K562 (cell line): ENCODE data around the gene RXRB. TPM values are rescaled to one million over a fixed set of nuclear protein-coding genes. Genes with fewer than 3 reads are reported as not detected.

Experiments used
- ATAC-seq: fragments of 200-7000 bp; cut with Tn5 transposase; 3 replicates; pipeline ENCODE4 v1.9.1; 2020; ENCODE audit warnings: moderate library complexity
- BruUV-seq: library from RNA; stranded (reverse); fragments of 400-500 nt; replicated peaks from 2 replicates; lab custom pipeline; 2021; lab: Mats Ljungman, UMichigan
- CTCF ChIA-PET: fragments of 300-600 bp; formaldehyde crosslinking; extraction: SDS; loops from one replicate; lab custom pipeline; 2021; ENCODE audit warnings: low intra/inter-chr PET ratio; lab: Yijun Ruan, JAX
- POLR2A ChIA-PET: fragments of 300-600, 350-650 bp; sonication (Branson Sonifier 250); formaldehyde crosslinking; extraction: SDS; loops from one replicate; lab custom pipeline; 2021; ENCODE audit warnings: antibody characterized with exemption, inconsistent platforms; lab: Yijun Ruan, JAX
- DNase-seq, 4 experiments: peaks; one replicate each; pipeline versions ENCODE4 v3.0.0 to v3.0.0-alpha.2; 2011 to 2018; ENCODE audit warnings: low spot score in 3 of 4, mixed read lengths in 3 of 4; ENCODE audit errors: extremely low read depth in 1 of 4
- FAIRE-seq: peaks from 2 replicates; lab custom pipeline; 2011; peaks lifted over from hg19 to GRCh38; lab: Jason Lieb, UNC
- H2AFZ ChIP-seq: 2 replicates; pipeline ENCODE4 v1.6.0; 2011; ENCODE audit warnings: low read depth, low read length, control low read depth, inconsistent platforms
- H3K27ac ChIP-seq: fragments of 200-600 bp; 3 replicates; pipeline ENCODE4 v1.8.0; 2011; ENCODE audit warnings: low read depth, mild to moderate bottlenecking, control low read depth, inconsistent platforms, low read length, moderate library complexity, mixed read lengths; ENCODE audit errors: extremely low read depth
- H3K27me3 ChIP-seq, 2 experiments: fragments of 300-600 bp in 1 of 2; 2 replicates in 1 of 2; 3 replicates in 1 of 2; pipeline versions ENCODE4 v1.6.0 to v1.8.0; 2011; ENCODE audit warnings: inconsistent platforms in 2 of 2, low read length in 2 of 2, mild to moderate bottlenecking in 1 of 2, mixed read lengths in 1 of 2, moderate library complexity in 1 of 2; ENCODE audit not compliant: control insufficient read depth in 2 of 2, insufficient read depth in 2 of 2
- H3K36me3 ChIP-seq: fragments of 300-600 bp; 3 replicates; pipeline ENCODE4 v1.8.0; 2011; ENCODE audit warnings: mild to moderate bottlenecking, low read length, inconsistent platforms; ENCODE audit not compliant: control insufficient read depth, insufficient read depth
- H3K4me1 ChIP-seq, 2 experiments: fragments of 200-600 bp in 1 of 2; replicated peaks in 1 of 2; 2 replicates in 1 of 2; 3 replicates in 1 of 2; pipeline versions ENCODE4 v1.5.1 to v1.8.0; 2011; ENCODE audit warnings: inconsistent platforms in 2 of 2, low read length in 2 of 2, mild to moderate bottlenecking in 1 of 2, mixed read lengths in 1 of 2, moderate library complexity in 1 of 2; ENCODE audit not compliant: control insufficient read depth in 2 of 2, insufficient read depth in 2 of 2
- H3K4me2 ChIP-seq: 2 replicates; pipeline ENCODE4 v1.6.1; 2011; ENCODE audit warnings: low read length, control low read depth, inconsistent platforms, mixed read lengths; ENCODE audit not compliant: insufficient read depth
- H3K4me3 ChIP-seq: fragments of 200-600 bp; sonication (generic), shearing (Covaris generic); 2 replicates; pipeline ENCODE4 v1.5.1; 2016; ENCODE audit warnings: control low read depth, inconsistent platforms
- H3K79me2 ChIP-seq: fragments of 200-600 bp; 3 replicates; pipeline ENCODE4 v1.8.0; 2011; ENCODE audit warnings: low read length, inconsistent platforms; ENCODE audit not compliant: control insufficient read depth, insufficient read depth
- H3K9ac ChIP-seq, 2 experiments: 2 replicates each; pipeline versions ENCODE4 v1.6.0 to v1.6.1; 2011; ENCODE audit warnings: low read depth in 2 of 2, low read length in 2 of 2, control low read depth in 1 of 2, inconsistent platforms in 1 of 2, mild to moderate bottlenecking in 1 of 2, mixed read lengths in 1 of 2; ENCODE audit not compliant: insufficient read depth in 1 of 2
- H3K9me1 ChIP-seq: one replicate; pipeline ENCODE4 v1.6.0; 2011; ENCODE audit warnings: inconsistent platforms, mild to moderate bottlenecking, low read length, moderate library complexity; ENCODE audit not compliant: control insufficient read depth, insufficient read depth
- H3K9me3 ChIP-seq: replicated peaks from 2 replicates; pipeline ENCODE4 v1.5.1; 2011; ENCODE audit warnings: low read depth, low read length, inconsistent platforms; ENCODE audit not compliant: control insufficient read depth, insufficient read depth
- H4K20me1 ChIP-seq: replicated peaks from 2 replicates; pipeline ENCODE4 v1.6.1; 2011; ENCODE audit warnings: low read length, inconsistent platforms, mixed read lengths; ENCODE audit not compliant: control insufficient read depth, insufficient read depth
- CLOCK ChIP-seq: fragments of 250-450 bp; sonication (Bioruptor Pico); IDR thresholded peaks from 2 replicates; pipeline ENCODE4 v1.4.0; 2020; ENCODE audit warnings: mild to moderate bottlenecking, moderate library complexity, borderline replicate concordance
- DMBX1 ChIP-seq: fragments of 250-450 bp; sonication (Bioruptor Pico); IDR thresholded peaks from 2 replicates; pipeline ENCODE4 v1.8.0; 2022; ENCODE audit warnings: inconsistent platforms, mild to moderate bottlenecking, moderate library complexity, borderline replicate concordance
- MED1 ChIP-seq: sonication (generic); formaldehyde crosslinking; IDR thresholded peaks from 2 replicates; pipeline ENCODE4 v1.8.1; 2023; ENCODE audit warnings: missing genetic modification reagents, borderline replicate concordance
- MEF2D ChIP-seq: conservative IDR thresholded peaks from 2 replicates; pipeline ENCODE4 v1.6.1; 2016; ENCODE audit warnings: low read depth, missing genetic modification characterization, missing compliant biosample characterization
- SMC3 ChIP-seq: conservative IDR thresholded peaks from 2 replicates; pipeline ENCODE4 v1.6.1; 2011; ENCODE audit warnings: low read depth, low read length, improper control_type of control experiment; ENCODE audit not compliant: insufficient read depth
- TCFL5 ChIP-seq: fragments of 250-450 bp; sonication (Bioruptor Pico); conservative IDR thresholded peaks from 2 replicates; pipeline ENCODE4 v1.6.1; 2021; ENCODE audit warnings: mild to moderate bottlenecking, moderate library complexity, matching md5 sums
- ZBTB2 ChIP-seq: fragments of 450-650 bp; IDR thresholded peaks from 2 replicates; pipeline ENCODE4 v1.6.1; 2016; ENCODE audit warnings: antibody characterized with exemption
- WGBS: fragments of 100-300 bp; shearing (Covaris generic); methylation state at CpG from one replicate; pipeline ENCODE4 v1.1.6; 2016; ENCODE audit warnings: low coverage, mixed read lengths; ENCODE audit not compliant: insufficient coverage; ENCODE audit errors: missing lambda C conversion rate; 5-methylcytosine and 5-hydroxymethylcytosine counted together
- in situ Hi-C: fragments of 300-500 bp; cut with MboI; formaldehyde crosslinking; loops from 4 replicates; pipeline ENCODE4 v1.15.0; 2018; ENCODE audit warnings: inconsistent platforms, mixed read lengths
- intact Hi-C: fragments of 100-400 bp; cut with micrococcal nuclease; formaldehyde crosslinking; loops from 2 replicates; pipeline ENCODE4 v1.14.2; 2022
- polyA plus RNA-seq, 8 experiments: library from polyadenylated mRNA; depleted of rRNA in 4 of 8; stranded (reverse) in 5 of 8; unstranded in 3 of 8; fragments of >200 nt; fragmentation: Nextera tagmentation in 2 of 8; fragmentation: Illumina TruSeq in 1 of 8; extraction: Ambion mirVana in 2 of 8; extraction: Trizol in 1 of 8; gene quantifications; 2 replicates each; pipeline versions ENCODE4 v1.2.1 to v1.2.3, GENCODE V29; 2011 to 2014; ENCODE audit warnings: inconsistent platforms in 1 of 8, missing spikeins in 1 of 8
- total RNA-seq, 7 experiments: library from RNA; depleted of rRNA in 6 of 7; stranded (reverse); fragments of >200 nt in 6 of 7; fragmentation: Illumina TruSeq in 2 of 7; extraction: Trizol in 2 of 7; gene quantifications; 2 replicates each; pipeline versions ENCODE4 v1.2.1 to v1.2.3, GENCODE V29; 2011 to 2021; ENCODE audit warnings: low replicate concordance in 1 of 7

The RXRB gene
- total and polyA plus RNA-seq, 9 of the 15 experiments (the other 6 are each of a cell fraction or from before 2014, with no cell fraction given) = 0.76 to 35.5 (median 18.4) TPM

GRCh38 chr6:33194431-33194979 lies 6.0 kb downstream of the RXRB start:
- 79% methylated on average over 8 of the region's 8 CpGs for WGBS
- Histone ChIP-seq H3K9me1 (peaks cover 7% of the 10 kb centered on the region), H3K9ac (peak overlapping the region in 1 of 2 experiments; percentile 15; a peak in 1 of 4 replicates), H2AFZ (no peak overlapping the region), H4K20me1 (peaks cover 6% of the 10 kb centered on the region; the same call in 1 of the 2 replicates), H3K36me3 (peaks cover 35% of the 10 kb centered on the region; the same call in 2 of the 3 replicates), H3K27me3 (peaks cover 11 to 14% of the 10 kb centered on the region in 2 experiments; a peak in 4 of 5 replicates), H3K4me2 (no peak overlapping the region), H3K4me1 (peaks cover 16 to 30% of the 10 kb centered on the region in 2 experiments; a peak in 4 of 5 replicates), H3K4me3 (no peak overlapping the region), H3K27ac (no peak overlapping the region), H3K79me2 (peaks cover 16% of the 10 kb centered on the region), H3K9me3 (no peaks in the 10 kb centered on the region)
- ATAC-seq (no peak), FAIRE-seq (no peak), DNase-seq (no peak)
- ChIA-PET POLR2A (interaction anchor here (0.5 to 1.6 kb wide), 3 partner anchors 9 to 43 kb away, joined by 3 to 4 read pairs (median 4); no protein-coding TSS in a partner anchor), CTCF (interaction anchor here (0.6 kb wide), 1 partner anchor 156 kb away, joined by 3 read pairs; no protein-coding TSS in a partner anchor)
- in situ Hi-C loops (no loop called here), intact Hi-C loops (no loop called here)
- TF ChIP-seq TCFL5 (CRISPR knock-in tag) (no peak), SMC3 (no peak), DMBX1 (CRISPR knock-in tag) (no peak), CLOCK (CRISPR knock-in tag) (no peak), MEF2D (no peak), ZBTB2 (no peak), MED1 (CRISPR knock-in tag) (no peak)
- BruUV-seq = no TSS peak
